T-helper 9 cell (primary cell): ENCODE measurements around the gene DCDC2B.
"Not testable (repeated sequence)": the region's sequence is repeated elsewhere in the genome, so short reads cannot be mapped to it uniquely, and the experiment has no call there.

ENCODE experiments used
- DNase-seq: peaks from one replicate; pipeline ENCODE4 v3.0.0-alpha.2; 2020
- total RNA-seq, 2 donors: gene quantifications; one replicate each; lab custom pipeline; 2026; lab: John Stamatoyannopoulos, UW

Gene DCDC2B
- total RNA-seq, result 0.07 to 0.24 reads per million in 2 donors

- no peak for DNase-seq
Measured at GRCh38 chr1:32208891-32209328, at the start of gene DCDC2B. TSS of gene DCDC2B (plus strand) at chr1:32209089. CDS start at chr1:32209094, 5 bp downstream.

- DNase-seq, result no peak
Measured at GRCh38 chr1:32159189-32159588, 49.7 kb upstream of the DCDC2B start.

GRCh38 chr1:32163405-32163804, 45.5 kb upstream of the DCDC2B start:
- DNase-seq, result no peak

GRCh38 chr1:32165633-32166032, 43.3 kb upstream of the DCDC2B start:
- not testable (repeated sequence) for DNase-seq

- DNase-seq, result no peak
Measured at GRCh38 chr1:32170991-32171390, 37.9 kb upstream of the DCDC2B start.

GRCh38 chr1:32172621-32173245, 36.2 kb upstream of the DCDC2B start:
- DNase-seq, result no peak

DNA sequence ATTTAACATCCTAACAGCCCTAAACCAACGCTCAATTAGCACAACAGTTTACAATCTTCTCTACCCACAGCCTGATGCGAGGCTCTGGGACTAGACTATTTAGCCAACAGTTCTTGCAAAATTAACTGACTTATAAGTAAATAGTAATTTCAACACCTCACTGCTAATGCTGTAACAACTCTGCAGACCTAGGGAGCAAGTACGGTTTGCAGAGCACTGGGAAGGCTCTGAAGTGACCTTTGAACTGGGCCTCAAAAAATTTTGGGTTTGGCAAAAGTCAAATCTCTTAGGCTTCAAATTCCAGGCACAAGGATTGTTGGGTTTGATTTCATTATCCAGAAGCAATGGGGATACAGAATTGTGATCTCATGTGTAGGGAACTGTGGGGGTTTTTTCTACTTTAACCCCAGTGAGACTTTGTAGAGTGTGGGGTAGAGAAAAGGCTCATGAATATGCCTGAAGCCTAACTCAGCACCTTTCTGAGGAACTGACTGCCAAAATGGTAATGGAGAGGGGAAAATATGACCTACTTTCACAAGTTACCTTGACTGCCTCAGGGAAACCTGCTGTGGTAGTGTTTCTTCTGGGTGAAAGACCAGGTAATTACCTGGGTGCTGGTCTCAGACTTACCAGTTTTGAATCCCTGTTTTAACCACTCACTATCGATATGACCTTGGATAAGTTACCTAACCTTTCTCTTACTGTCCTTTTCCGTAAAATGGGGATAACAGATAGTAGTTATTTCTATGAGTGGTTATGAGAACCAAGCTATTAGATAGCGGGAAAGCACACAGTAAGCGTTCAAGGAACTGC, 30.3 kb upstream of the DCDC2B start:
- no peak for DNase-seq

GRCh38 chr1:32179193-32179442, 29.8 kb upstream of the DCDC2B start:
- DNase-seq, result no peak

DNA sequence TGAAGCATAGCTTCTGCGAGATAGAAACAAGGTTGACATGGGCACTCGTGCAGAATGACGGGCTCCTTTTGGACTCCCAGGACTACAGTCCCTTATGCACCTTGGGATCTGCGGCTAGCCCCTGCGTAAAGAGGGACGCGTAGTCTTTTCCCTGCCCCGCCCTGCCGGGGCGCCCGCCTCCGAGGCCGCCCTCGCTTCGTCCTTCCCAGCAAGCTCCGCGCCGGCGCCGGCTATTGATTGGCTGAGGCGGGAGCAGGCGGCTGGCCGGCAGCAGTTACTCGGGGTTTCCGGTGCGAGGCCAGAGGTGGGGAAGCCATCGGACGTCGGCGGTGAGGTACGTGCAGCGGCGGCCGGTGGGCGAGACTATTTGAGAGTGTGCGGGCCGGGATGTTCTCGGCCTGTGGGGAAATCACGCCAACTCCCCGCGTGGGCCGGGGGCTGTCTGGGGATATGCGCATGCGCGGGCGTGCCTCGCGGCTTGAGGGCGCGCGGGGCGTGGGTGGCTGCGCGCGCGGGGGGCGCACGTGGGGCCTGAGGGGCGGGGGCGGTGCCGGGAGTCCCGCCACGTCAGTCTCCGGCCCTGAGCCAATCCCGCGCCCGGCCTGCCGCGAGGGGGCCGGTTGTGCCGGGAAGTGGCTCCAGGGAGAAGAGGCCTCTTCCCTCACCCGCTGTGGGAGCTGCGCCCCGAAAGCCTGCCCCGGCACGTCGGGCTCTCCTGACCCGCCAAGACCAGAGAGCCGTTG, 29.3 kb upstream of the DCDC2B start, which contains the start of gene TXLNA:
Gene TXLNA, plus strand, starts transcription at position 233 of the 743 bp plus-strand sequence. CDS start 671 bp downstream, outside the sequence.
- DNase-seq, result peak; percentile 79

- no peak for DNase-seq
Measured at GRCh38 chr1:32180186-32181060, 28.5 kb upstream of the DCDC2B start.

DNA sequence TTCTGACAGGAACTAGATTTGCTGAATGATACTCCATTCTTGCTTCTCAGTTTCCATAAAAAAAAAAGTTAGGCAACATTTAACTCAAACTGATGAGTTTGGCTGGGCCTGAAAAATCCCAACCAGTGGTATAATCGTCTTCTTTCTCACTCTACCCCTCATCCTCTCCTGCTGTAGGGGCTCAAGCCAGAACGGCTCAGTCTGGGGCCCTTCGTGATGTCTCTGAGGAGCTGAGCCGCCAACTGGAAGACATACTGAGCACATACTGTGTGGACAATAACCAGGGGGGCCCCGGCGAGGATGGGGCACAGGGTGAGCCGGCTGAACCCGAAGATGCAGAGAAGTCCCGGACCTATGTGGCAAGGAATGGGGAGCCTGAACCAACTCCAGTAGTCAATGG, 27.8 kb upstream of the DCDC2B start:
- DNase-seq, result no peak

DNA sequence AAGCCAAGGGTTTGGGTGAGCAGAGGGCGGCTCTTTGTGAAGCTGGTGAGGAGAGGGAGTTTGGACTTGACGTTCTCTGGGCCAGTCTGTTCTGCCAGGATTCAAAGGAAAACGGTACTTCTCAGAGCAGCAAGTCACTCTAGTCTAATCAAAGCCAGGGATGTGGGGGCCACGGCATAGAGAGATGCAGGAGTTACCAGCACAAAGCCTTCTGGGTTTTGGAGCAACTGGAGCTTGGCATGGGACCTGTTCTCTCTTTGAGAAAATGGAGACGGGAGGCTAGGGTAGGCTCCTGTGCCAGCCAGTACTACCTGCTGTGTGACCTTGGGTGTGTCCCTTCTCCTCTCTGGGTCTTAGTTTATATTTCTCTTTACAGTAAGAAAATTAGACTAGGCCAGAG, 27.3 kb upstream of the DCDC2B start:
- DNase-seq, result no peak

- no peak for DNase-seq
Measured at GRCh38 chr1:32182060-32182459, 26.8 kb upstream of the DCDC2B start.

GRCh38 chr1:32184650-32185049, 24.2 kb upstream of the DCDC2B start:
- DNase-seq, result no peak

DNA sequence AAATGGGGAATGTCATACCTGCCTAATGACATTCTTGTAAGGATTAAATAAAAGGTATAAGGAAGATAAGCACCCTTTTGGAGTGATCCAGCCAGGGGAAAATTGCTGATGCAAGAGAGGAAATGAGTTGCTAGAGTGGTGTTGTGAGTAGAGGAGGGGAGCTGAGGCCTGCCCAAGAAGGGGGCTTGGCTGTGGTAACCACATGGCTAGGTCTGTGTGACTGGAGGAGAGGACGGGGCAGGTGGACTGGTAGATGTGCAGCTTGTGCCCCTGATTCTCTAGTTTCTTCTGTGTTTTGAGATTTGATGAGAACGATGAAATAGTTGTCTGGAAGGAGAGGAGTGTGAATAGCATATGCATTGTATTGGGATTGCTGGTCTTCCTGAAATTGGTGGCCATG, 22.8 kb upstream of the DCDC2B start:
- no peak for DNase-seq

DNA sequence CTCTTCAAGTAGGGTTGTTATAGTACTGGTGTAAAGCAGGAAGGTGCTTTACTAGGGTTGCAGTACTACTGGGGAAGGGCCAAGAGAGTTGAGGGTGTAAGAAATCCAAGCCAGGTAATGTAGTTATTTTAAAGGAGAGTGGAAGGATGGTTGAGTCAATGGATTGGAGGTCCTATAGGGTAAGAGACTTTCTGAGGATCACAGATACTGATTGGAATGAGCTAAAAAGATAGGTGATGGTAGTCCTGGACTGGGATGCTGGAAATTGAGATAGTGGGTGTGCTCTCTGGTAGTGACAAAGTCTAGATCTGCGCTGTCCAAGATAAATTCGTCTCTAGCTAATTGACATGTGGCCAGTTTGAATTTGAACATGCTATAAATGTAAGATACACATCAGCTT, 22.4 kb upstream of the DCDC2B start:
- no peak for DNase-seq

- no peak for DNase-seq
Measured at GRCh38 chr1:32187850-32188249, 21.0 kb upstream of the DCDC2B start.

DNA sequence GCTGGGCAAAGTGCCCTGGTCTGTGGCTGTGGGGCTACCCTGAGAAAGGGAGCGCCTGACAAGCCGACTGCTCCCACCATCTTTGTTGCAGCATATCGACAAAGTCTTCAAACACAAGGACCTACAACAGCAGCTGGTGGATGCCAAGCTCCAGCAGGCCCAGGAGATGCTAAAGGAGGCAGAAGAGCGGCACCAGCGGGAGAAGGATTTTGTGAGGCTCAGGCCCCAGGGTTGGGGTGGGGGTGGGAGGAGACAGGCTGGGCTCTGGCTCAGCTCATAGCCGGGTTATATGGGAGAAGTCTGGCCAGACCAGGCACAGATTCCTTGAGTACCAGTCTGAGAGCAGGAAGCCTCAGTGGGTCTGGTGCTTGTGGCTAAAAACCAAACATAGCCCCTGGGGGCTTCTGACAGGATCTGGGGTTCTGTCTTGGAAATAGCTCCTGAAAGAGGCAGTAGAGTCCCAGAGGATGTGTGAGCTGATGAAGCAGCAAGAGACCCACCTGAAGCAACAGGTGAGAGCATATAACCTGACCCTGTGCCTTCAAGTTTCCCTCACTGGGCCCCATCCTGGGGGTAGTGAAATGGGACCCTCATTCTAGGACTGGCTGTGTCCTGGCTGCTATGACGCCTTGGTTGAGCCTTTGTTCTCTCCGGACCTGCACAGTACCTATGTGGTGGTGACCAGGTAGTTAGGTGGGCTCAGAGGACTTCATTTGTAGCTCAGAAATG, 16.5 kb upstream of the DCDC2B start:
- no peak for DNase-seq

DNA sequence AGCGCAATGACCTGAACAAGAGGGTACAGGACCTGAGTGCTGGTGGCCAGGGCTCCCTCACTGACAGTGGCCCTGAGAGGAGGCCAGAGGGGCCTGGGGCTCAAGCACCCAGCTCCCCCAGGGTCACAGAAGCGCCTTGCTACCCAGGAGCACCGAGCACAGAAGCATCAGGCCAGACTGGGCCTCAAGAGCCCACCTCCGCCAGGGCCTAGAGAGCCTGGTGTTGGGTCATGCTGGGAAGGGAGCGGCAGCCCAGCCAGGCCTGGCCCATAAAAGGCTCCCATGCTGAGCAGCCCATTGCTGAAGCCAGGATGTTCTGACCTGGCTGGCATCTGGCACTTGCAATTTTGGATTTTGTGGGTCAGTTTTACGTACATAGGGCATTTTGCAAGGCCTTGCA, 13.9 kb upstream of the DCDC2B start:
- DNase-seq, result no peak

GRCh38 chr1:32195531-32195930, 13.4 kb upstream of the DCDC2B start:
- no peak for DNase-seq

DNA sequence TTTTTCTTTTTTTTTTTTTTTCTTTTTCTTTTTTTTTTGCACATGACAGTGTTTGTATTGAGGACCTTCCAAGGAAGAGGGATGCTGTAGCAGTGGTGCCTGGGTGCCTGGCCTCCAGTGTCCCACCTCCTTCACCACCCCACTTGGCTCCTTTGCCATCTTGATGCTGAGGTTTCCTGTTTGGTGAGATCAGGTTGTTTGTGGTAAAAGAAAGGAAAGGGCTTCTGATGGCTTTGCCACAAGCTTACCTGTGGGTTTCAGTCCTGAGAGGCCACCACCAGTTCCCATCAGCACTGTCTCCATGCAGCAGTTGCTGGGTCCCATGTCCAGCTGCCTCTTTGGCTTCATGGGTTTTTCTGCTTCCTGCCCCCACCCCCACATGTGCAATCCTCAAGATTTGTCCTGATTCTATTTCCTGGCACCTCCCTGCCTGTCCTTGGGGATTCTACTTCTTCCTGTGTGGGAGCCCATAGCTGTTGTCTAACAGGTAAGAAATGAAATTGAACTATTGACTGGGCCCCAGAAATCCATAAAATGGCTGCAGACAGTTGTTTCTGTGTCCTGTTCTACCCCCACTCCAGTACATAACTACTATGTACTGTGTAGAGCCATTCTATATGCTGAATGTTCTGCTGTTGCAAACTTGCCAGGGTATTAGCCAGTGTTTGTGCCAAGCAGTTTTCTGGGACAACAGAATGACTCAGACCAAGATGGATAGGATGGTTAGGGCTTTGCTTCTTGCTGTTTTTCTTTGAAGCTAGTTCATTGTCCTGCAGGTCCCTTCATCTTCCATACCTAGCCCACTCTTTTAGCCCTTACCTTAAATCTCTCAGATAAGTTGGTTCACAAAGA, 12.7 kb upstream of the DCDC2B start:
- DNase-seq, result no peak
